NT2/D1 (cell line): ENCODE data around the gene PRR7.

ENCODE experiments used
- DNase-seq: peaks from one replicate; pipeline ENCODE4 v3.0.0-alpha.2; 2011; ENCODE audit warnings: low read depth, low spot score
- H3K27me3 ChIP-seq: 2 replicates; pipeline ENCODE4 v1.6.0; 2011; ENCODE audit warnings: mild to moderate bottlenecking; ENCODE audit not compliant: insufficient read length, insufficient read depth
- H3K36me3 ChIP-seq: 2 replicates; pipeline ENCODE4 v1.6.1; 2011; ENCODE audit warnings: mild to moderate bottlenecking, low read length, mixed read lengths; ENCODE audit not compliant: insufficient read depth, insufficient read length
- H3K4me1 ChIP-seq: 2 replicates; pipeline ENCODE4 v1.5.1; 2011; ENCODE audit not compliant: insufficient read depth, insufficient read length
- H3K4me3 ChIP-seq: 2 replicates; pipeline ENCODE4 v1.5.1; 2011; ENCODE audit warnings: low read depth; ENCODE audit not compliant: insufficient read length
- H3K9ac ChIP-seq: 2 replicates; pipeline ENCODE4 v1.6.0; 2011; ENCODE audit warnings: low read depth; ENCODE audit not compliant: insufficient read length
- H3K9me3 ChIP-seq: 2 replicates; pipeline ENCODE4 v1.5.1; 2011; ENCODE audit warnings: mild to moderate bottlenecking, low read length; ENCODE audit not compliant: insufficient read depth
- SUZ12 ChIP-seq: IDR thresholded peaks from 2 replicates; pipeline ENCODE4 v1.6.1; 2011; ENCODE audit not compliant: insufficient read length, insufficient read depth; ENCODE audit errors: extremely low read depth
- YY1 ChIP-seq: IDR thresholded peaks from 2 replicates; pipeline ENCODE4 v1.6.1; 2011; ENCODE audit not compliant: insufficient read length, insufficient read depth
- ZNF274 ChIP-seq: IDR thresholded peaks from 2 replicates; pipeline ENCODE4 v1.6.1; 2011; ENCODE audit warnings: mild to moderate bottlenecking, low read depth, low read length

The PRR7 gene

DNA sequence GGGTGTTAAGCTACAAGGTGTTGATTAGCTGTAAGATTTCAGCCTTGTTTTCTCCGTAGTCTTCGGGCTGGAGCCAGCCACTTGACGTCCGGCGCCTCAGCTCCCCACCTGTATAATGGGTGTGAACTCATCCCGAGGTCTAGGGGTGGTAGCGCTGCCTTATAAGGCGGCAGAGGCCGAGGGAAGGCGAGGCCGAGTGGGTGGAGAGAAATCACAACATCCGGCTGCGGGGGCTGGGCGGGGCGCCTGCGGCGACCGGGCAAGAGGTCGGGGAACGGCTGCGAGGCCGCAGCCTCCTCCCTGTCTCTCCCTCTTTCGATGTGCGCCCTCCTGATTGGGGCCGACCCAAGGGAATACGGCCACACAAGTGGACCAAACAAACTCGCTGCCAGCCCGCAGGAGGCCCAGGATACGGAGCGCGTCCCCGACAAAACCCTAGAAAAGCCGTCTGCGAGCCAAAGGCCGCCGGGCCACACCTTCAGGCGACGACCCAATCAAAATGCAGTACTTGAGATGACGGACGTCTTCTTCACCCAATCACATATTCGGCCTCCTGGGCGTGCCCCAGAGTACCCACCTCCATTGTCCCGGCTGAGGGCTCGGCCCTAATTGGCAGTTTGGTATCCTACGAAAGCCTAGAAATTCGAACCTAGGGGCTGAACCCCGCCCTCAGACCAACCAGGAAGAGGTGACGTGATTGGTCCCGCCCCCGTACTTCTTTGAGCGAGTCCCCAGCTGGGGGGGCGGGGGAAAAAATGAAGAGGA is 20.6 kb upstream of the PRR7 start:
- H3K9me3 ChIP-seq = no peaks in the 10 kb centered on the region
- H3K4me1 ChIP-seq = peaks cover 27% of the 10 kb centered on the region
- TF ChIP-seq YY1 = no peak
- no peak for TF ChIP-seq ZNF274
- TF ChIP-seq SUZ12 = no peak
- peak; percentile 100 for DNase-seq
- peak overlapping the region; percentile 85 for H3K9ac ChIP-seq
- no peaks in the 10 kb centered on the region for H3K27me3 ChIP-seq
- H3K36me3 ChIP-seq = peaks cover 21% of the 10 kb centered on the region
- peak overlapping the region; percentile 65 for H3K4me3 ChIP-seq

DNA sequence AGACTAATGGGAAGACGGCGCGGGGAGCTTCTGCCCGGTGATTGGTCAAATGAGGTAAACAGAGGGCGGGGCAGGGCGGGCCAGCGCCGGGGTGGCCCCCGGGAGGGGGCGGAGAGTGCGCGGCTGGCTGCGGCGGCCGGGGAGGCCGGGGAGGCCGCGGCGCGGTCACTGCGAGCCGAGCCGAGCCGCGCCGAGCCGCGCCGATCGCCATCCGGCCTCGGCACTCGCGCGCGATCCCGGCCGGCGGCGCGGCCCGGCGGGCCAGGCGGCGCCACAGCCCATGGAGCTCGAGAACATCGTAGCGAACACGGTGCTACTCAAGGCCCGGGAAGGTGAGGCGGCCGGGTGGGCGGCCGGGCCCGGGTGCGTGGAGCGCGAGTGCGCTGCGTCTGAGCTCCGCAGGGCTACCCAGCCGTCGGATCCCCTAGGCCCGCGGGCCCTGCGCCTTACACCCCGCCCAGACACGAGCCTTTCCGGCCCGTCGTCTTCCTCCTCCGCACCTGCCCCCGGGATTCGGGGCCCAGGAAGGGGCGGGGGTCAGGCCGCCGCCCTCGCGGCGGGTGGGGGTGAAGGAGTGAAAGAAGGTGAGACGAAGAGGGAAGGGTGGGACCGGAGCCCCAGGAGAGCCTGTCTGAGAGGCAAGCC is 19.9 kb upstream of the PRR7 start, which contains the start of gene GRK6:
Gene GRK6, plus strand, starts transcription at position 111 of the 645 bp plus-strand sequence. Its CDS starts 170 bp downstream, at position 281.
- Histone ChIP-seq H3K9ac (peak within 1 kb of the TSS; percentile 97), H3K9me3 (no peaks in the 10 kb centered on the region), H3K36me3 (peaks cover 28% of the 10 kb centered on the region), H3K4me1 (peaks cover 25% of the 10 kb centered on the region), H3K4me3 (peak within 1 kb of the TSS; percentile 90), H3K27me3 (no peaks in the 10 kb centered on the region)
- TF ChIP-seq SUZ12 (no peak), ZNF274 (no peak), YY1 (no peak)
- no peak for DNase-seq

DNA sequence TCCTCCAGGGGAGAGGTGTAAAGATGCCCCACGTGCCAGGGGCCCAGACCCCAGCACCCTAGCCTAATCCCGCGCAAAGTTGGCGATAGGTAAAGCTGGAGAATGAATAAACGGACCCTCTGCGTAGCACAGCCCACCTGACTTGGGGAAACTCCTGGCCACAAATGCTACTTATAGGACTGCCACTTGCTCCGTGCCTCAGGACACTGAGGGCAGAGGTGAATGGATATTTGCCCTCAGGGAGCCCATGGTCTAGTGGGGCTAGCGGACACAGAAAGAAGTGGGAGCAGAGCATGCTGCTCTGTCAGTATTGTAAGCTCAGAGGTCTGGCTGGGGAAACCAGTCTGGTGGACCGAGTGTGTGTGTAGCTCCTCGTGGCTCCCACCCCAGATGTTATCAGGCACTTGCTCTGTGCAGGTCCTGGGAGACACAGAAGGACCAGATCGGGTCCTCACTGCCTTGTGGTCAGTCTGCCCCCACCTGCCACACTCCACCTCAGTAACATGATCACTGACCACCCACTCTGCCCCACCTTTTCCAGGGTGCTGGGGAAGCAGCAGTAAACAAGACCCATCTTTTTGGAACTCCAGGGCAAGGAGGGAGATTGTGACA is 19.3 kb upstream of the PRR7 start:
- H3K36me3 ChIP-seq = peaks cover 34% of the 10 kb centered on the region
- no peaks in the 10 kb centered on the region for H3K9me3 ChIP-seq
- peak overlapping the region; percentile 90 for H3K4me3 ChIP-seq
- H3K4me1 ChIP-seq = peaks cover 25% of the 10 kb centered on the region
- DNase-seq = no peak
- TF ChIP-seq ZNF274 (no peak), YY1 (no peak), SUZ12 (no peak)
- H3K9ac ChIP-seq = peak overlapping the region; percentile 97
- H3K27me3 ChIP-seq = no peaks in the 10 kb centered on the region

DNA sequence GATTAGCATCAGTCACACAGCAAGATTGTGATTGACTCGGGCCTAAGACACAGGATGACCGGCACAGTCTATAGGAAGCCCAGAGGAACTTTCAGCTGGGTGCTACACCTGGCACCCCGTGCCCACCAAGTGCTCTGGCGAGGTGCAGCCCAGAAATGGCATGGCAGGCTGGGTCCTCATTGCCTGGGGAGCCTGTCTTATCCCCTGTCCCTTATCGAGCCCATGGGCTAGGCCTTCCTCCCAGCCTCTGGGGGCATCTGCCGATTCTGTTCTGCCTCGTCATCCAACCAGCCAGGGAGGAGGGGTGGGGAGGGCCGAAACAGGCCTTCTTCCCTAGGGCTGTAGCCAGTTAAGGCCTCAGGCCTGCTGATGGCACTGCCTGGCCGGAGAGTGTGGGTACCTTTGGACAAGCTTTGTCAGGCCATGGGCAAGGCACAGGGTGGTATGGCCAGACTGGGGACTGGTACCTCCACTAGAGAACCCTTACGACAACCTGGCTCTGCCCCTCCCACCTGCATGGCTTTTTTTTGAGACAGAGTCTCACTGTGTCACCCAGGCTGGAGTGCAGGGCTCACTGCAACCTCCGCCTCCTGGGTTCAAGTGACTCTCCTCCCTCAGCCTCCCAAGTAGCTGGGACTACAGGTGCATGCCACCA is 18.6 kb upstream of the PRR7 start:
- DNase-seq = no peak
- H3K36me3 ChIP-seq = peaks cover 41% of the 10 kb centered on the region
- TF ChIP-seq YY1 = no peak
- TF ChIP-seq ZNF274 = no peak
- TF ChIP-seq SUZ12 = no peak
- peaks cover 25% of the 10 kb centered on the region for H3K4me1 ChIP-seq
- no peak overlapping the region for H3K4me3 ChIP-seq
- H3K9ac ChIP-seq = peak overlapping the region; percentile 97
- H3K27me3 ChIP-seq = no peaks in the 10 kb centered on the region
- no peaks in the 10 kb centered on the region for H3K9me3 ChIP-seq

DNA sequence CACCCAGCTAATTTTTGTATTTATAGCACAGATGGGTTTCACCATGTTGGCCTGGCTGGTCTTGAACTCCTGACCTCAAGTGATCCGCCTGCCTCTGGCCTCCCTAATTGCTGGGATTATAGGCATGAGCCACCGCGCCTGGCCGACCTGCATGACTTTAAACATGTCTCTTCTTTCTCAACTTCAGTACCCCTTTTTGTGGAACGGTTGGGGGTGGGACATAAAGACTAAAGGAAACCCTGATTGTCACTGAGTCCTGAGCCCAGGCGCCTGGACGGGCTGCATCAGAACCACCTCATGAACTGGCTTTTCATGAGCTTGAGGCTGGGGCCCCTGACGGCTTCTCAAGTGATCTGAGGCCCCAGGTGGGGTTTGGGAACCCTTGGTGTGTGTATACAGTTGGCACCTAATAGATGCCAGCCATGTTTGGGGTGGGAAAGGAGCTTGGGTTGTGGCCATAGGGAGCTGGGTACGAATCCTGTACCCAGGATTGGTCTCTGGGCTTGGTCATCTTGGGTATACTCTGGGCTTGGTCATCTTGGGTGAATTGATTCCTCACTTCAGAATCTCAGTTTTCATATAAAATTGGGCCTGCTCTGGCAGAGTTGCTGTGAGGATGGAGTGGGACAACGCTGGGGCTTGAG is 17.9 kb upstream of the PRR7 start:
- Histone ChIP-seq H3K4me3 (no peak overlapping the region), H3K4me1 (peaks cover 25% of the 10 kb centered on the region), H3K9me3 (no peaks in the 10 kb centered on the region), H3K36me3 (peaks cover 47% of the 10 kb centered on the region), H3K27me3 (no peaks in the 10 kb centered on the region), H3K9ac (peak overlapping the region; percentile 57)
- no peak for TF ChIP-seq SUZ12
- no peak for DNase-seq

DNA sequence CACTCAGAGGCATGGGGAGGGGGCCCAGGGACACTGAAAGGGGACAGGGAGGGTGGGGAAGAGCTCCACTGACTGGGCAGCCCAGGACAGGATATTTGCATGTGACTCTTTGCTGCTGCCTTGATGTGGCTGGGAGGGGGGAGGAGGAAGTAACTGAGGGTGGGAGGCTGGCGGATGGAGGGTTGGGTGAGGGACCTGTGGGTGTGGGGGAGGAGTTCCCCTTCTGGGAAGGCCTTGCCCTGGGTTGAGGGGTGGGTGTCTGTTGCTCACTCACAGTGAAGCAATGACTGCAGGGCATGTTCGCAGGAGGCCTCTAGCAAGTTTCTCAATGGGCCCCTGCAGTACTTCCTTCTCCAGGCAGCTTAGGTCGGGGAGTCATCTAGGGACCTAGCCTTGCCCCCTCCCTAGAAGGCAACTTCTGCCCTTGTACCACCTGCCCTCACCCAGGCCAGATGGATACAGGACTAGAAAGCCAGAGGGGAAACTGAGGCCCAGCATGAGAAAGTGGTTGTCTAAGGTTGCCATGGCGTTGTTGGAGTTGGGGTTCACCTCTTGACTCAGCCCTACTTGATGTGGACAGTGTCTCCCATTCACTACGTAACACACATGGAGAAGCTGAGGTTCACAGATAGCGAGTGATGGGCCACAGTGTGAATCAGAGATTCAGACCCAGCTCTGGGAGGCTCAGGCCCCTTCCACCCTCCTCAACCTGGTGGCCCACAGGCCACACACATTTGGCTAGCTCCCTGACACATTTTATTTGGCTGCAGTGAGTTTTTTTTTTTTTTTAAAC is 17.2 kb upstream of the PRR7 start:
- Histone ChIP-seq H3K4me3 (no peak overlapping the region), H3K27me3 (no peaks in the 10 kb centered on the region), H3K9me3 (no peaks in the 10 kb centered on the region), H3K9ac (peak overlapping the region; percentile 21), H3K4me1 (peaks cover 25% of the 10 kb centered on the region), H3K36me3 (peaks cover 55% of the 10 kb centered on the region)
- TF ChIP-seq YY1 (no peak), ZNF274 (no peak), SUZ12 (no peak)
- DNase-seq = no peak
